ENCODE data around the gene FCN1. TPM values are rescaled to one million over a fixed set of nuclear protein-coding genes. Genes with fewer than 3 reads are reported as not detected.

FCN1 gene
- total RNA-seq (1 to 10 TPM; 1.6 to 2.3 TPM), polyA plus RNA-seq (not detected)

- Mint-ChIP-seq H3K4me3 (no peak within 1 kb of the TSS), H3K9me3 (peaks cover 3 to 15% (median 7%) of the 10 kb centered on the region in 5 donors), H3K36me3 (no peaks in the 10 kb centered on the region), H3K4me1 (no peaks in the 10 kb centered on the region), H3K27me3 (peaks cover 6 to 9% of the 10 kb centered on the region in 2 donors), H3K27ac (no peak within 1 kb of the TSS)
- Histone ChIP-seq H3K4me3 (ENCODE audit: low read length) (no peak within 1 kb of the TSS), H3K27ac (ENCODE audit: low read depth, low read length) (no peak within 1 kb of the TSS), H3K36me3 (ENCODE audit: insufficient read depth, low read length) (no peaks in the 10 kb centered on the region), H3K9me3 (ENCODE audit: low read length) (no peaks in the 10 kb centered on the region), H3K4me1 (ENCODE audit: insufficient read depth, low read length) (no peaks in the 10 kb centered on the region), H3K27me3 (ENCODE audit: insufficient read depth, low read length, poor library complexity, severe bottlenecking) (no peaks in the 10 kb centered on the region)
- POLR2A ChIA-PET, result no interaction called here
- CTCF ChIA-PET, result no interaction called here
- no peak for DNase-seq
These were observed at the start of gene FCN1 for GRCh38 chr9:134917431-134918373. FCN1 (minus strand) TSS chr9:134917912; CDS start chr9:134917871, 41 bp downstream.

GRCh38 chr9:134966697-134967546 is 49.2 kb upstream of the FCN1 start:
- Mint-ChIP-seq H3K4me1 (no peaks in the 10 kb centered on the region), H3K36me3 (no peaks in the 10 kb centered on the region), H3K27me3 (peaks cover 3 to 17% of the 10 kb centered on the region in 2 donors), H3K9me3 (no peaks in the 10 kb centered on the region), H3K4me3 (no peak overlapping the region), H3K27ac (no peak overlapping the region)
- ChIA-PET CTCF (no interaction called here), POLR2A (no interaction called here)
- Histone ChIP-seq H3K4me1 (ENCODE audit: insufficient read depth, low read length) (no peaks in the 10 kb centered on the region), H3K36me3 (ENCODE audit: insufficient read depth, low read length) (no peaks in the 10 kb centered on the region), H3K27ac (ENCODE audit: low read depth, low read length) (no peak overlapping the region), H3K9me3 (ENCODE audit: low read length) (no peaks in the 10 kb centered on the region), H3K27me3 (ENCODE audit: insufficient read depth, low read length, poor library complexity, severe bottlenecking) (no peaks in the 10 kb centered on the region), H3K4me3 (ENCODE audit: low read length) (no peak overlapping the region)
- DNase-seq, result no peak

GRCh38 chr9:134966270-134966669 is 48.6 kb upstream of the FCN1 start:
- H3K9me3 Mint-ChIP-seq, result no peaks in the 10 kb centered on the region
- H3K27me3 Mint-ChIP-seq, result peaks cover 3 to 21% of the 10 kb centered on the region in 2 donors
- H3K27ac Mint-ChIP-seq, result no peak overlapping the region
- Histone ChIP-seq H3K27me3 (ENCODE audit: insufficient read depth, low read length, poor library complexity, severe bottlenecking) (no peaks in the 10 kb centered on the region), H3K36me3 (ENCODE audit: insufficient read depth, low read length) (no peaks in the 10 kb centered on the region), H3K27ac (ENCODE audit: low read depth, low read length) (no peak overlapping the region), H3K9me3 (ENCODE audit: low read length) (no peaks in the 10 kb centered on the region), H3K4me3 (ENCODE audit: low read length) (no peak overlapping the region), H3K4me1 (ENCODE audit: insufficient read depth, low read length) (no peaks in the 10 kb centered on the region)
- no peak overlapping the region for H3K4me3 Mint-ChIP-seq
- no peaks in the 10 kb centered on the region for H3K4me1 Mint-ChIP-seq
- POLR2A ChIA-PET, result no interaction called here
- H3K36me3 Mint-ChIP-seq, result no peaks in the 10 kb centered on the region
- DNase-seq, result no peak
- CTCF ChIA-PET, result no interaction called here

GRCh38 chr9:134965851-134966250 is 48.1 kb upstream of the FCN1 start:
- H3K9me3 ChIP-seq (ENCODE audit: low read length), result no peaks in the 10 kb centered on the region
- H3K4me1 Mint-ChIP-seq, result no peaks in the 10 kb centered on the region

GRCh38 chr9:134965411-134965810 is 47.7 kb upstream of the FCN1 start:
- no peaks in the 10 kb centered on the region for H3K9me3 Mint-ChIP-seq
- no peak for DNase-seq
- Histone ChIP-seq H3K9me3 (ENCODE audit: low read length) (no peaks in the 10 kb centered on the region), H3K27me3 (ENCODE audit: insufficient read depth, low read length, poor library complexity, severe bottlenecking) (no peaks in the 10 kb centered on the region), H3K4me3 (ENCODE audit: low read length) (no peak overlapping the region), H3K4me1 (ENCODE audit: insufficient read depth, low read length) (no peaks in the 10 kb centered on the region), H3K36me3 (ENCODE audit: insufficient read depth, low read length) (no peaks in the 10 kb centered on the region), H3K27ac (ENCODE audit: low read depth, low read length) (no peak overlapping the region)
- peaks cover 3 to 17% of the 10 kb centered on the region in 2 donors for H3K27me3 Mint-ChIP-seq
- H3K4me1 Mint-ChIP-seq, result no peaks in the 10 kb centered on the region
- H3K36me3 Mint-ChIP-seq, result no peaks in the 10 kb centered on the region
- CTCF ChIA-PET, result no interaction called here
- H3K4me3 Mint-ChIP-seq, result no peak overlapping the region
- no peak overlapping the region for H3K27ac Mint-ChIP-seq
- POLR2A ChIA-PET, result no interaction called here

More at GRCh38 chr9:134965851-134966250, 48.1 kb upstream of the FCN1 start:
- Mint-ChIP-seq H3K27ac (no peak overlapping the region), H3K4me3 (no peak overlapping the region), H3K27me3 (peaks cover 3 to 20% of the 10 kb centered on the region in 2 donors), H3K36me3 (no peaks in the 10 kb centered on the region), H3K9me3 (no peaks in the 10 kb centered on the region)
- Histone ChIP-seq H3K27me3 (ENCODE audit: insufficient read depth, low read length, poor library complexity, severe bottlenecking) (no peaks in the 10 kb centered on the region), H3K36me3 (ENCODE audit: insufficient read depth, low read length) (no peaks in the 10 kb centered on the region), H3K27ac (ENCODE audit: low read depth, low read length) (no peak overlapping the region), H3K4me3 (ENCODE audit: low read length) (no peak overlapping the region), H3K4me1 (ENCODE audit: insufficient read depth, low read length) (no peaks in the 10 kb centered on the region)
- CTCF ChIA-PET, result no interaction called here
- POLR2A ChIA-PET, result no interaction called here
- DNase-seq, result no peak

- no peak for DNase-seq
These were observed 46.8 kb upstream of the FCN1 start for GRCh38 chr9:134964271-134965055.

GRCh38 chr9:134963546-134963945 is 45.8 kb upstream of the FCN1 start:
- H3K4me3 ChIP-seq (ENCODE audit: low read length), result no peak overlapping the region
- ChIA-PET CTCF (no interaction called here), POLR2A (no interaction called here)
- H3K27me3 ChIP-seq (ENCODE audit: insufficient read depth, low read length, poor library complexity, severe bottlenecking), result no peaks in the 10 kb centered on the region
- no peaks in the 10 kb centered on the region for H3K9me3 ChIP-seq (ENCODE audit: low read length)
- Mint-ChIP-seq H3K27ac (no peak overlapping the region), H3K4me3 (no peak overlapping the region), H3K36me3 (no peaks in the 10 kb centered on the region), H3K9me3 (no peaks in the 10 kb centered on the region), H3K27me3 (peaks cover 0 to 11% of the 10 kb centered on the region in 2 donors), H3K4me1 (no peaks in the 10 kb centered on the region)
- no peaks in the 10 kb centered on the region for H3K36me3 ChIP-seq (ENCODE audit: insufficient read depth, low read length)
- H3K27ac ChIP-seq (ENCODE audit: low read depth, low read length), result no peak overlapping the region
- no peaks in the 10 kb centered on the region for H3K4me1 ChIP-seq (ENCODE audit: insufficient read depth, low read length)
- no peak for DNase-seq

More at GRCh38 chr9:134964271-134965055, 46.8 kb upstream of the FCN1 start:
- no peaks in the 10 kb centered on the region for H3K4me1 ChIP-seq (ENCODE audit: insufficient read depth, low read length)
- H3K4me1 Mint-ChIP-seq, result no peaks in the 10 kb centered on the region
- no peaks in the 10 kb centered on the region for H3K36me3 ChIP-seq (ENCODE audit: insufficient read depth, low read length)
- H3K9me3 ChIP-seq (ENCODE audit: low read length), result no peaks in the 10 kb centered on the region
- H3K4me3 Mint-ChIP-seq, result no peak overlapping the region
- H3K27ac Mint-ChIP-seq, result peak overlapping the region in 1 of 8 donors; percentile 44
- H3K9me3 Mint-ChIP-seq, result no peaks in the 10 kb centered on the region
- no peaks in the 10 kb centered on the region for H3K27me3 ChIP-seq (ENCODE audit: insufficient read depth, low read length, poor library complexity, severe bottlenecking)
- ChIA-PET POLR2A (no interaction called here), CTCF (no interaction called here)
- no peaks in the 10 kb centered on the region for H3K36me3 Mint-ChIP-seq
- H3K27me3 Mint-ChIP-seq, result peaks cover 3 to 11% of the 10 kb centered on the region in 2 donors
- H3K4me3 ChIP-seq (ENCODE audit: low read length), result no peak overlapping the region
- no peak overlapping the region for H3K27ac ChIP-seq (ENCODE audit: low read depth, low read length)
